D341Med (cell line): ENCODE results near the gene ARMH1.

Experiments used
- DNase-seq: peaks from one replicate; pipeline ENCODE4 v3.0.0; 2012; ENCODE audit warnings: low spot score

Gene ARMH1

DNA sequence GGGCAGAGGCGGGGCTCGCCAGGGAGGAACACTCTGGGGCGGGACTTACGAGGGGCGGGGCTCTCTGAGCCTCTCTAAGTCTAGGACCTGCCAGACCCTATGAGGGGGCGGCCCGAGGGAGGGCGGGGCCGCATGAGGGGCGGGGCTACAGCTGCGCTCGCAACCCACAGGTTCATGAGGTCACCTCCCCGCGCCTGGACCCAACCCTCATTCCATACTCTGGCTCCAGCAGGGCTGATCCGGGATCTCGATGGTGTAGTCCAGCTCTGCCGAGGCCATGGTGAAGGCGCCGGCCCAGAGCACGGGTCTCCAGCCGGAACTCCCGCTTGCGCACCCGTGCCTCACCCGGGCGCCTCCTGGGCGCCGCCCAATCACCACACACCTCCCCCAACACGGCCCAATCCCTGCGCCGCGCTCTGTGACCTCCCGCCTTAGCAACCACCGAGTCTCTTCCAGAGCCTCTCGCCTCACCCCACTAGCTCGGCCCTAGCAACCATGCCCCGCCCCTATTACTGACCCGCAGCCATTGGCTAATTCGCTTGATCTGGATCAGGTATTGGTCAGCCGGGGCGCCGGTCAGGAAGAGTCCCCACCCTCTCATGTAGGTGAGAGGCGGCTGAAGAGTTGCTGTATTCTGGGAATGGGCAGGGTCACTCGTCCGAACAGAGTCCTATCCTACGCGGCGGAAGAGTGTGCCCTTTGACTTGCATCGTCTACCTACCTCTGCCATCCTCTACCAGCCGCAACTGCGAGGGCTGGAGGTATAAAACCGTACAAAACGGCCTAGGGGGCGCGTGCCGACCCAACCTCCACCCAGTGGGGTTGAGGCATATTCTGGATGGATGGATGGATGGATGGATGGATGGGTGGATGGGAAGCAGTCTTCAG lies at the start of gene ARMH1, which contains the start of gene TMEM53:
TSS of gene ARMH1 (plus strand) at position 602 of the 888 bp plus-strand sequence. CDS start 14,984 bp downstream, outside the sequence.
TSS of gene TMEM53 (minus strand) at position 369 of the 888 bp plus-strand sequence. CDS start at position 279, 90 bp downstream.
- DNase-seq = peak; percentile 95

DNA sequence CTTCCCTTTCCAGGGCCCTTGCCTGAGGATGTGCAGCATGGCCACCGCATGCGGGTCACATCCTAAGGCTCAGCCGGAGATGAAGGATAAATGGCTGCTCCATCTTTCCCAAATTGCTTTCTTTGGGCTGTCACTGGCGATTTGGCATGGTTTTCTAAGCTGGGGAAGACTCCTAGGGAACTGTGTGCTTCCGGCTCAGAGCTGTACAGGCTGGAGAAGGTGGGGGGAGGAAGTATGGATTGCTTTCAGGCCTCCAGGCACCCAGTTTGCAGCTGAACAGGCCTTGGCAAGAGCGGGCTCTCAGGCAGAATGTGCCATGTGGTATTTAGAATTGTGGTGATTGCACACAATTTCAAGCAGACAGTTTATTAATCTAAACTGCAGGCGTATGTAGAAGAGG lies 49.2 kb upstream of the ARMH1 start:
- no peak for DNase-seq

DNA sequence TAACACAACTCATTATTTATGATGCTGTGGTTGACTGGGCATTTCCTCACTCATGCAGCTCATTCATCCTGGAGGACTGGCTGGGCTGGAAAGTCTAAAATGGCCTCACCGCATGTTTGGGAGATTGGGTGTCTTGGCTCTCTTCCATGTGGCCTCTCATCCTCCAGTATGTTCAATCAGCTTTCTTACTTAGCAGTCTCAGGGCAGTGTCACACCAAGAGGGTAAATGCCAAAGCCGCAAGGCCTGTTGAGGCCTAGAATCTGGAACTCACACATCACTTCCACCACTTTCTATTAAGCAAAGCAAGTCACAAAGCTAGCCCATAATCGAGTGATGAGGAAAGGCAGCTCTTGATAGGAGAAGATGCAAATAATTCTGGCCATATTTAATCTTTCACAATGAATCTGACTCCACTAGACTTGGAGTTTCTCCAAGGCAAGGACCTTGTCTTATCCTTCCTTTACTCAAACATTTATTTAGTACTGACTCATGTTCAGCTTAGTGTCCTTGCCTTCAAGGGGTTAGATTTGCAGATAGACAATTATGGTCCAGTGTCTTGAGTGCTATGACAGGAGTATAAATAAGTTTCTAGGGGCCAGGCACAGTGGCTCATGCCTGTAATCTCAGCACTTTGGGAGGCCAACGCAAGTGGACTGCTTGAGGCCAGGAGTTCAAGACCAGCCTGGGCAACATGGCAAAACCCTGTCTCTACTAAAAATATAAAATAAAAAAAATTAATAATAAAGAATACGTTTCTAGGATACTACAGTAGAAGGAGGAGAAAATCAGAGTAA lies 45.4 kb upstream of the ARMH1 start:
- no peak for DNase-seq

DNA sequence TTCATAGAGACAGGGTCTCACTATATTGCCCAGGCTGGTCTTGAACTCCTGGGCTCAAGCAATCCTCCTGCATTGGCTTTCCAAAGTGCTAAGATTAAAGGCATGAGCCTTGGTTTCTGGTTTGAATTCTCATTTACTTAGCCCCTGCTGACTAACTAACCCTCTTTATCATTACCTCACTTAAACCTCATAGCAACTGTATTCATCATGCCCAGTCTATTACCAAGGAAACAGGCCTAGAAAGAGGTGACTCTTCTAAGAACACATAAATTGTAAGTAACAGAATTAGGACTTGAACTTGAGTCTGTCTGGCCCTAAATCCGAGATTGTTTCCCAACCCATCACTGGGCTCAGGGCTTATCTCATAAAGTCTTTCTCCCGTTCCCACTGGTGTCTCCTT lies 44.4 kb upstream of the ARMH1 start:
- DNase-seq = no peak

DNA sequence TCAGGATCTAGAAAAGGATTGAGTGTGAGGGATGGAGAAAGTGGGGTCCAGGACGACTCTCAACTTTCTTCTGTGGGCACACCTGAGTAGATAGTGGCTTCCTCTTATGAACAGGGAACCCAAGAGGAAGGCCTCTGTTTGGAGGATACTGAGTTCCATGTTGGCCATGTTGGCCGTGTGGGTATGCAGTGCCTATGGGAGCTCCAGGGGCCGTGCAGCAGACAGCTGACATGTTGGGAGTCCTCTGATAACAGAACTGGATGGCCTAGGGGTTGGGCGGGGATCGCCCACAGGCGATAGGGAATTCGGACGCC lies 43.2 kb upstream of the ARMH1 start:
- DNase-seq = no peak

DNA sequence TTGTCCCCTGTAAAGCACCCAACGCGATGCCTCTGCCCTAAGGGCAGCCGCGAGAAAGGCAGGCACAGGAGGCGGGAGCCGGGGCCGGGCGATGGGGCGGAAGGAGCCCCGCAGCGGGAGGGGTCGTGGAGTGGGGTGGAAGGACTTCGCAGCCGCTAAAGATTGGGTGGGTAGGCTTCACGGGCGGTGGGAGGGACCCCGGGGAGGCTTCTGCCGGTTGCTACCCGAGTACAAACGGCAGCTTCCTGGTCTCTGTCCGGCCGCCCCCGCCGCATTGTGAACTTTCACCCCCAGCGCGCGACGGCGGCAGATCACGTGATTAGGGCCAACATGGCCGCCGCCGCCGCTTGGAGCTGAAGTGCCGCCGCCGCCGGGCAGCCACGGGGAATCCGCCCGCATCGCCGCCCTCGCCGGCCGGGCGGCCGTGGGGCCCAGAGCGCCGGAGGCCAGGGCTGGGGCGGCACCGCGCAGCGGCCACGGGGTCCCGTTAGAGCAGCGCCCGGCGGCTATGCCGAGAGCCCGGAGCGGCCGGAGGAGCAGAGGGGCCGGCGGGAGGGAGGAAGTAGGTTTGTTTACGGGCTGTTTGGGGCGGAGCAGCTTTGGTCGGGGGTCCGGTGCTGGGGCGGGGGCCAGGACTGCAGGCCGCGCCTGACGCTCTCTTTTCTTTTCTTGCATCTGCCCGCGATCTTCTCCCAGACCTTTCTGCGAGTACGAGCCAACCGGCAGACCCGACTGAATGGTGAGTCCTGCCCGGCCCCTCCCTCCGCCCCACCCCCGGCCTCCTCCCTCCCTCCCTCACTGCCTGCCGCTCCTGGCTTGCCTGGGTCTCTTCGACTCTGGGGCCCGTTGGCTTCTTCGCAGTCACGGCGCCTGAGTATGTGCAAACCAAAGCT lies 42.6 kb upstream of the ARMH1 start:
- peak; percentile 88 for DNase-seq

DNA sequence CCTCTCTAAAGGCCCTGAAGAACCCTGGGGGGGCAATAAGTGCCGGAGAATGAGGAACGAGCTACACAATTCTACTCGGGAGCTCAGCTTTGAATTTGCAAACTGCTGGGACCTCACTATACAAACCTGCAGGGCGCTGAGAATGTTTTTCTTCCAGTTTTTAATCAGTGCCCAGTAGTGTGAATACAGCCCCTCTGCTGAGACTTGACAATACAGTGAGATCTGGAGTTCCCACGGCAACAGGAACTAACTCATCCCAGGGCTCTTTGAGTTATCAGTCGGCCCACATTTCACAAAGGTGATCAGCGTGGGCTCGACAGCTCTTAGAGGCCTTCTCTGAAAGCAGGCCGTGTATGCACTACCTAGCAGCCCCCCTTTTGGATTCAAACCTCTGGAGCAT lies 41.9 kb upstream of the ARMH1 start:
- DNase-seq = no peak

DNA sequence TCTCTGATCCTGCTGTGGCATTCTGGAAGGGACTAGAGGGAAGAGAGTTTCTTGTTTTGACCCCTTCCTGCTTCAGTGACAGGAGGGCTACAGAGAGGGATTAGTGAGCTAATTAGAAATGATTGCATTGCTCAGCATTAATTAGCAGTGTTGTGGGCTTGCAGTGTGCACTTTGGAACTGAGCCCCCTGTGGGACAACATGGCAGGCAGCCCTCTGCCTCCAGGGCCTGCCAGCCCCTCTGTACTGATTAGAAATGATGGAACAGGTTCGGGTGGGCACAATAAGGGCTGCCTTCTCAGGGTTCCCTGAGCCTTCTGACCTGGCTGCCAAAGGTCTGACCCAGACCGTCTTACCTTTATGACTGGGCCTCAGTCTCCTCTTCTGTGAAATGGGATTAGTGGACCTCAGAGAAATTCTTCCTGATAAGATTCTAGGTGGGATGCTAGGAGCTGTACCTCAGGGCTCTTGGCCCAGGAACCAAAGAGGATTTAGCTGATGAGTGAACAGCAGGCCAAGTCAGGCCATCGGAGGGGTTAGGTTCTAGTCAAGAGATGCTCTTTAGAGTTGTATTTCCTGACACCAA lies 39.8 kb upstream of the ARMH1 start:
- no peak for DNase-seq

DNA sequence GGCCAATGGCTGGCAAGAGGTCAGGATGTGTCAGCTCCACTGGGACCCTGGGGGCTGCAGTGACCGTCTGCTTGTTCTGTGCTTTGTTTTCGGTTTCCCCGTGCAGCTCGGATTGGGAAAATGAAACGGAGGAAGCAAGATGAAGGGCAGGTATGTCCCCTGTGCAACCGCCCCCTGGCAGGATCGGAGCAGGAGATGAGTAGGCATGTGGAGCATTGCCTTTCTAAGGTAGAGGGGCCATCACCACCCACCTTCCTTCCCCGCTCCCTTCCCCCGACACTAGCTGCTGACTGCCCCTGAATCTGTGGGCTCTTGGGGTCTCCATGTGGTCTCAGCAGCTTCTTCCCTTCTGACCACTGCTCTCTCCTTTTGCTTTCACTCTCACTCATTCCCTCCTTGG lies 39.1 kb upstream of the ARMH1 start:
- no peak for DNase-seq

DNA sequence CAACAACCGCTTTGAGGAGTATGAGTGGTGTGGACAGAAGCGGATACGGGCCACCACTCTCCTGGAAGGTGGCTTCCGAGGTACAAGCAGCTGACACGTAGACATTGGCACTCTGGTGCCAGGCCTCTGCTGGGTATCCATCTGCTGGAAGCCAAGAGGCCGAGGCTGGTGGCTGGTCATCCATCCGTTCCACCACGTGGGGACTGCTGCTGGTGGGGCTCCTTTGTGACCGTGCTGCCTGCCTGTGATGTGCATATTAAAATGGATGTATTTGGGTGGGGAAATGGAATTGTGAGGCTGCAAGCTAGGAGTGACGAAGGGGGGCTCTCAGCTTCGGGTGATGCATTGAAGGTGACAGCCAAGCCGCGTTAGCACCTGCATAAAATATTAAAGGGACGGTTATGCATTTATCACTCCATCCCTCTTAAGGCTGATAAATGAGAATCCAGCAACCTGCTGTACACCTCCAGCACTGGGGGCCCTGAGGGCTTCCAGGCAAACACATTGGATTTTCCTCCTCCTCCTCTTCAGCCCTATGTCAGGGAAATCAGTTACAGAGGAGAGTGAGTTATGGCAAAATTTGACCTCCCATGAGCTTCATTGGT lies 38.3 kb upstream of the ARMH1 start:
- DNase-seq = no peak

DNA sequence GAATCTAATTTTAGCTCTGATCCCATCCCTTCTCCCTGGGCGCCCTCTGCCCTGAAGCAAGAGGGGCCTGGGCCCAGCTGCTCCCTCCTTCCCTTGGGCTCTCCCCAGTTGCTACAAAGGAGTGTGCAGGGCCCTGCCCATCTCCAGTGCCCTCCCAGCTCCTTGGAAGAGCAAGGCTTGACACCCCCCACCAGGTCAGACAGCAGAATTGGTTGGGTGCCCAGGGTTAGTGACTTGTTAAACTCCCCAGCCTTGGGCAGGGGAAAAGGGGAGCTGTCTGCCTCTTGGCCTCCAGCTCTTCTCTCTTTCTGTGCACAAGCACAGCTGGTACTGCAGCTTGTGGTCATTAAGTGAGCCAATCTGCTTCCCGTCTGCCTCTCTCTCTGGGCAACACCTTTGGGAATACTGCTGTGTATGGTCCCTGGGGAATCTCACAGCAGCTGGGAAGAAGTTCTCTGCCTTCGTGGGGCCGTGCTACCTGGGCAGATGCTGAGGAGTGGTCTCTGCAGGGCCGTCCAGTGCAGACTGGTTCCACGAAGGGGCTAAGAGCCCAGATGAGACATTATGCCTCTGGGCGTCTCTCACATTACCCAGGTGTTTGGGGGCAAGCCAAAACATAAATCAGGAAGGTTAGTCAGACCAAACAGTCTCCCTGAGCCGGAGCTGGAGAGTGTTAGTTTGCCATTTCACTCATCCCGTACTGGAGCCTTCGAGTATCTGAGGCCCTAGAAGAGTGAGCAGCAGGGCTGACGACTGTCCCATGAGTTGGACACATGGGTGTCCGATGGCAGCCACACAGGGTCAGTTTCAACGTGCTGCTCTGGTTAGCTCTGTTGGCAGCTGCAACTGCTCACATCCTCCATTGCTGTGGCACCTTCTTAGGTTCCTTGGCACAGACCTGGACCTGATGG lies 37.6 kb upstream of the ARMH1 start:
- peak; percentile 76 for DNase-seq

DNA sequence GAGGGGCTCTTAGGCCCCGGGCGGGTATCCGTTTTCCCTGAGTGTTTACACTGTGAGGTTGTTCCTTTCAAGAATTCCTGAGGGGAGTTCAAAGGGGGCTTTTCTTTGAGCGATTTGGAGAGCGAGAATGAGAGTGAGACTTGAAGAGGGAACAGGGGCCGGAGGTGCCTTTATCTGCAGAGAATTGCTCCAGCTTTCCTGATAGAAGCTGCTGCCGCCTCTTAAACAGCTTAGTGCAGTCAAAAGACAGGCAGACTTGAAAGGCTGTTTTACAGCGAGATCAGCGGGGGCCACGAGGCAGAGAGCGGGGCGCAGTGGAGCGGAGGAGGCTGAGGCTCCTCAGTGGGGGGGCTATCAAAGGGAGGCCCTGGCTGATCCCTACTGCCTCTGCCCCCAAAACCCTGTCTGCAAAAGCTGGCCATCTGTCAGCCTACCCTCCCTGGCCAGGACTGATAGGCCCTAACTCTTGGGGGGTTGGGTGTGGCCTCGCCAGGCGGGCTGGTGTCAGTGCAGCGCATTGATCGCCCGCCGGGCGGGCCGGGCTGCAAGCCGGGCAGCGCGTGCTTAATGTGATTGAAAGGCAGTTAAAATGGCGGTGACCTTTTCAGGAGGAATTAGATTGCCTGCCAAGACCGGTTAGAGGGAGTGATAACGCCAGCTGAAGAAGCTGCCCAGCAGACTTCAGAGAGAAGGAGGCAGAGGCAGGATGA lies 36.7 kb upstream of the ARMH1 start:
- no peak for DNase-seq

DNA sequence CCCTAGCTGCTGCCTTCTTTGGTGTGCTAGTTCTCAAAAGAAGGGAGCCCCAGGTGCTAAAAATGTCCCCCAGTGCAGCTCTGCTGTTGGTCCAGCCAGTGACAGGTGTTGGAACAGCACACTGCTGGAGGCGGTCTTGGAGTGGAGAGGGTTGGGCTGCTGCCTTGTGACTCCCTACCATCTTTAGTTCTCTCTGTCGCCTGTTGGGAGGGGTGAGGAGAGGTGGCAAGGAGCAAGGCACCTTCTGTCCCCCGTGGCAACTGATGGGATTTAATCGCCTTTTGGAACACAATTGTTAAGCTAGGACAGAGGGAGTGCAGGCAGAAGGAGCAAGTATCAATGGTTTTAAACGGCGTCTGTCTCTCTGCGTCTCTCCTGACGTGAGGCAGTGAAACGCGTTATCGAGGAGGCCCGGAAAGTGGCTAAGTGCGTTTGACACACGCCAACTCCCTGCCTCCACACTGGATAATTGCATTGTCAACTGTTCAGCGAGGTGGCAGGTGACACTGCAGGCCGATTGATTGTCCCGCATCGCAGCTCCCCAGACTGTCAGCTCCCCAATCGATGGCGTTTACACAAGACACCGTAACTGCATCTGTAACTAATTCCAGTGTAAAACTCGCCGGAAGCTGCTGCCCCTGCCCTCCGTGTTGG lies 34.2 kb upstream of the ARMH1 start:
- peak; percentile 80 for DNase-seq

DNA sequence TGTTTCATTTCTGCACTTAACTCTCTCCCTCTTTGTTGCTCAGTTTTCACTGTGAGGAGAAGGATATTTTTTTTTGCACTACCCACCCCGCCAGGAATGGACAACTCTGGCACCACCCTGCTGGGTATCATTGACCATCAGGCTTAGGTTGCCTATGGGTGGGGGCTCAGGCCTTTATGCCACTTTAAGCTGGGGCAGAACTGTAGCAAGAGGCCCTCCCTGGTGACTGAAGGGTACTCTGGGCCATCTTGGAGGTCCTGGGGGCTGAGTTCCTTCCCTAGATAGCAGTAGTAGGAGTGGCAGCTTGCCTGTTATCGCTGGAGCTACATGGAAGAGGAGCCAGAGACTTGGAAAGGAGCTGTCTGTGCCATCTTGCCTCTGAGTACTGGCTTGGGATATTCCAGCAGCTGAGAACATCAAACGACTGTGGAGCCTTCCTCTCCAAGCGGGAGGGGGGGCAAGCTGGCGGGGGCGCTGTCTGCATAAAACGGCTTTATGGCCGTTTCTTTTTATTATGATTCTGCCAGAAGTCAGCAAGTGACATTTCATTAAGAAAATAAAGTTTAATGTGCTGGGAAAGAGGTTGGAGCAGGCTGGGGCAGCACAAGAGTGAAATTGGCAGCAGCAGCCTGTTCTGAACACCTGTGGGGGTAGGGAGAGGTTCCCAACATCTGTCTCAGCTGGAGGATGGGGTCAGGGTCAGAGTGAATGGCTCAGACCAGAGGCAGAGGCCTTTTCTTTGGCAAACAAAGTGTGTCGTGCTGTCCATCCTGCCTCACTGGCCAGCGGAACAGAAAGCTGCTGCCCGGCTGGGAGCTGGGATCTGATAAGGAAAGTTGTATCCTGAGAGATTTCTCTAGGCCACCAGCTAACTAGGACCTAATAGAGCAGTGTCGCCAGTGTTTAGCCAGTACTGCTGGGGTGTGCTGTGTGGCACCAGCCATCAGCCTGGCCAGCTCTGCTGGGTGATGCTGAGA lies 33.1 kb upstream of the ARMH1 start:
- no peak for DNase-seq

DNA sequence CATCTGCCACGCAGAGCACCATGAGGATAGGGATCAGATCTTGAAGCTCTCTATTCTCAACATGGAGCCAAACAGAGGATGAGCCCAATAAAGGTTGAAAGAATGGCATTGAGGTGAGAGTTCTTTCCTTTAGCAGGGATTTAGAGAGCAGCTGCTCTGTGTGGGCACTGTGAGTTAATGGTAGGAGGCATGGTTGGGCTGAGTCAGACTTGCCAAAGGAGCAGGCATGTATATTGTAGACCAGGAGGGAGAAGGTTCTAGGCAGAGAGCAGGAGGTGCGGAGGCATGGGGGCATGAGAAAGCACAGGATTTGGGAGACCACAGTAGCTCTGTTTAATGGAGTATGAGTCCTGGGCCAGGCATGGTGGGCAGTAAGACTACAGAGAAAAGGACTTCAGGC lies 32.3 kb upstream of the ARMH1 start:
- DNase-seq = no peak

DNA sequence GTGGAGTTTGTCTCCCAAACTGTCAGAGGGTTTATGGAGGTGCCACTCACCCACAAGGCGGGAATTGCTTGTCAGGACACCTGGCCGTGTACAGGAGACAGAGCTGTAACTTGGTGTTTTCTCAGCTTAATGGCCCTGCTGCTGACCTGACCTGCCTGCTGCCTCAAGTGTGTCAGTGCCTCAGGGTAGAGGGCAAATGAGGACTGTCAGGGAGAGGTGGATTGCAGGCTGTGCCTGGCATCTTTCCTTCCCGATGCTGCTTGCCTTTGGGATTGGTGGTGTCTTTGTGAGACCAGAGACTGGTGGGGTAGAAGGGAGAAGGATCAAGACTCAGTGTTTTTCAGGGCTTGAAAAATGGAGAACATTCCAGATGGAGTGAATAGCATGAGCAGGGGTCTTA lies 31.6 kb upstream of the ARMH1 start:
- no peak for DNase-seq

DNA sequence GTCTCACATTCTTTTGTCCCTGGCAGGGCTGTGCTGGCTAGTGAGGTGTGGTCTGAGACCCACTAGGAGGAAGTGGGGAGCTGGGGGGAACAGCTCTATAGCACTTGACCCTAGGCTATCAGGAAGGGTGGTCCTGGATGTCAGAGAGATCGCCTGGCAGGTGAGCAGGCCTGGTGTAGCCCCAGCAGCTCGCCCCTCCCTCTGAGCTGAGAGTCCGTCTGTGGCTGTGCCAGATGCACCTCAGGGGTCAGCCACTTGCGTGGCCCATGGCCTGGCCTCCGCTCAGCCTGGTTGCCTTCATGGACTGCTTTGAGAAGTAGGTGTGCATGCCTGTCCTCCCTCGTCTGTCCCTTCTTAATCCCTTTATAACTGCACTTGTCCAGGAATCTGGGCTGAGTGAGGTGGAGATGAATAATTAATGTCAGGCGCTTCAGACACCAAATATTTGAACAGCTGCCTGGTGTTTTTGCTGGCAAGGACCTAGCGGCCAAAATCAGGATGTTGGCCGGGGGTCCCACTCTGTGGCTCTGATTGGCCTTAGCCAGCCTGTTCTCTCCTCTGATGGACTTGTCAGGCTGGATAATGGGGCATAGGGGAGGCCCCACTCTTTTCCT lies 30.7 kb upstream of the ARMH1 start:
- DNase-seq = no peak

DNA sequence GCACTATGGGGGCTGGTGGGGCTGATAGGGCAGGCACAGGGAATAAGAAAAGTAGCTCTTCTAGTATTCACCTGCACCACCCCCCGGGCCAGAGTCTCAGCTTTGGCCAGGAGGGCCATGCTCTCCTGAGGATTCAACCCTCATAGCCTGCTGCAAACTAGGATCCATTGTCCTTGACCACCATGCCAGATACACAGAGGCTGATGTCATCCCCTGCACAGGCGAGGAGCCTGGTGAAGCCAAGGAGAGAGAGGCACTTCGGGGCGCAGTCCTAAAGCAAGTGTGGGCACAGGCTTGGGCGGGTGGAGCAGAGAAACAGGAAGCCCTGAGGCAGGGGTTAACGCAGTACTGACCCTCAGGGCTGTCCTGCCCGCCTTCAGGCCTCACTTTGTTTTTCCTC lies 29.7 kb upstream of the ARMH1 start:
- DNase-seq = no peak
